MM.1S (cell line): Measurements from ENCODE around the gene RFC3.

ENCODE experiments used
- EZH2 ChIP-seq: fragments of 300-600 bp; sonication (generic); optimal IDR thresholded peaks from 2 replicates; pipeline ENCODE3; 2017; ENCODE audit warnings: low read depth, mild to moderate bottlenecking, antibody characterized with exemption, low read length, mixed read lengths
- TF ChIP-seq, protein P1 (sequence below): fragments of 300-600 bp; sonication (generic); IDR thresholded peaks from 2 replicates; pipeline ENCODE4 v1.5.1; 2016; ENCODE audit warnings: antibody characterized with exemption, low read length, mixed read lengths

DNA sequence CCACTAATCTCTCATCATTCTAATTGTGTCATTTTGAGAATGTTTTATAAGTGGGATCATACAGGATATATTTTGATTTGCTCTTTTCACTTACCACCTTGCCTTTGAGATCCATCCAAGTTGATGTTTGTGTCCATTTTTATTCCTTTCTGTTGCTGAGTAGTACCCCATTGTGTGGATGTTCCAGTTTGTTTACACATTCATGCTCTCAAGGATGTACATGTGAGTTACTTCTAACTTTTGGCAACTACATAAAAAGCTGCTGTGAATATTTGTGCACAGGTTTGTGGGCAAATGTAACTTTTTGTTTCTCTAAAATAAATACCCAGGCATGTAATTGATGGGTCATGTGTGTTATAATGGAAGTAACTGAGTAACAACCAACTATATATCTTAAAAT, 64.9 kb downstream of the RFC3 start:
- TF ChIP-seq, protein P1, sequence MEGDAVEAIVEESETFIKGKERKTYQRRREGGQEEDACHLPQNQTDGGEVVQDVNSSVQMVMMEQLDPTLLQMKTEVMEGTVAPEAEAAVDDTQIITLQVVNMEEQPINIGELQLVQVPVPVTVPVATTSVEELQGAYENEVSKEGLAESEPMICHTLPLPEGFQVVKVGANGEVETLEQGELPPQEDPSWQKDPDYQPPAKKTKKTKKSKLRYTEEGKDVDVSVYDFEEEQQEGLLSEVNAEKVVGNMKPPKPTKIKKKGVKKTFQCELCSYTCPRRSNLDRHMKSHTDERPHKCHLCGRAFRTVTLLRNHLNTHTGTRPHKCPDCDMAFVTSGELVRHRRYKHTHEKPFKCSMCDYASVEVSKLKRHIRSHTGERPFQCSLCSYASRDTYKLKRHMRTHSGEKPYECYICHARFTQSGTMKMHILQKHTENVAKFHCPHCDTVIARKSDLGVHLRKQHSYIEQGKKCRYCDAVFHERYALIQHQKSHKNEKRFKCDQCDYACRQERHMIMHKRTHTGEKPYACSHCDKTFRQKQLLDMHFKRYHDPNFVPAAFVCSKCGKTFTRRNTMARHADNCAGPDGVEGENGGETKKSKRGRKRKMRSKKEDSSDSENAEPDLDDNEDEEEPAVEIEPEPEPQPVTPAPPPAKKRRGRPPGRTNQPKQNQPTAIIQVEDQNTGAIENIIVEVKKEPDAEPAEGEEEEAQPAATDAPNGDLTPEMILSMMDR: no peak
- TF ChIP-seq EZH2: no peak
